Muscle of back (tissue), 10 donors: ENCODE measurements around the gene TEAD3. TPM values are rescaled to one million over a fixed set of nuclear protein-coding genes. Genes with fewer than 3 reads are reported as not detected.

Source experiments
- polyA plus RNA-seq, 10 donors: library from polyadenylated mRNA; unstranded; fragments of 120-200 nt; gene quantifications; one replicate each; pipeline ENCODE4 v1.2.1, GENCODE V29; 2013; ENCODE audit not compliant: insufficient read length in 10 of 10

Gene TEAD3
- polyA plus RNA-seq, 10 donors = 48.3 to 70.3 (median 53.8) TPM

Other genes with a start within 250 kb of the TEAD3 start
- 10 to 100 TPM; 18.2 to 32.1 (median 22.8) TPM for gene ZNF76, start 237.3 kb downstream of the TEAD3 start, polyA plus RNA-seq
- gene DEF6, start 199.3 kb downstream of the TEAD3 start, polyA plus RNA-seq = 10 to 100 TPM in 1 of 10 donors, 1 to 10 TPM in 9; 3.1 to 12.0 (median 5.2) TPM
- 10 to 100 TPM; 17.9 to 23.5 (median 20.2) TPM for gene PPARD, start 154.5 kb downstream of the TEAD3 start, polyA plus RNA-seq
- 10 to 100 TPM; 14.8 to 24.5 (median 17.6) TPM for gene FANCE, start 44.7 kb downstream of the TEAD3 start, polyA plus RNA-seq
- gene RPL10A, start 28.7 kb downstream of the TEAD3 start, polyA plus RNA-seq = 1,000 to 10,000 TPM; 2,154 to 2,746 (median 2,479) TPM
- gene TULP1, start 15.8 kb upstream of the TEAD3 start, polyA plus RNA-seq = 1 to 10 TPM in 8 of 10 donors, under 1 TPM in 2; 0.71 to 3.0 (median 1.4) TPM
- gene FKBP5, start 191.8 kb upstream of the TEAD3 start, polyA plus RNA-seq = 10 to 100 TPM; 12.2 to 30.4 (median 17.0) TPM
- gene ARMC12, start 240.0 kb upstream of the TEAD3 start, polyA plus RNA-seq = 1 to 10 TPM in 4 of 10 donors, under 1 TPM in 6; 0.59 to 1.6 (median 0.99) TPM